Endothelial cell of umbilical vein (primary cell): ENCODE data around the gene ZNF385C. TPM values are rescaled to one million over a fixed set of nuclear protein-coding genes. Genes with fewer than 3 reads are reported as not detected.

Experiments
- BruUV-seq: library from RNA; stranded (reverse); fragments of 400-500 nt; replicated peaks from 2 replicates; lab custom pipeline; 2021; lab: Mats Ljungman, UMichigan
- CTCF ChIA-PET: fragments of 300-600, 350-600 bp; sonication (Branson Sonifier 250); formaldehyde crosslinking; loops from one replicate; lab custom pipeline; 2021; ENCODE audit warnings: antibody characterized with exemption, inconsistent platforms; lab: Charles Lee
- POLR2A ChIA-PET: fragments of 300-600, 350-600 bp; sonication (Branson Sonifier 250); formaldehyde crosslinking; loops from one replicate; lab custom pipeline; 2021; ENCODE audit warnings: antibody characterized with exemption, inconsistent platforms; lab: Charles Lee
- DNase-seq: peaks from one replicate; pipeline ENCODE4 v3.0.0-alpha.2; 2011; ENCODE audit warnings: low read depth, low spot score
- FAIRE-seq: peaks from 2 replicates; lab custom pipeline; 2011; peaks lifted over from hg19 to GRCh38; lab: Jason Lieb, UNC
- H2AFZ ChIP-seq: 2 replicates; pipeline ENCODE4 v1.6.0; 2012; ENCODE audit warnings: low read depth, low read length, control low read depth, inconsistent platforms
- H3K27ac ChIP-seq: 2 replicates; pipeline ENCODE4 v1.5.1; 2011; ENCODE audit warnings: low read depth, mild to moderate bottlenecking, control low read depth, low read length, moderate library complexity; ENCODE audit not compliant: insufficient read depth
- H3K27me3 ChIP-seq, 2 experiments: 2 replicates each; pipeline versions ENCODE4 v1.6.0 to v1.6.1; 2011; ENCODE audit warnings: low read length in 2 of 2, mixed read lengths in 1 of 2; ENCODE audit not compliant: control insufficient read depth in 2 of 2, insufficient read depth in 2 of 2
- H3K36me3 ChIP-seq, 2 experiments: 2 replicates in 1 of 2; 3 replicates in 1 of 2; pipeline ENCODE4 v1.5.1; 2011; ENCODE audit warnings: low read length in 2 of 2, mild to moderate bottlenecking in 1 of 2, moderate library complexity in 1 of 2; ENCODE audit not compliant: control insufficient read depth in 2 of 2, insufficient read depth in 2 of 2; ENCODE audit errors: extremely low read depth in 1 of 2
- H3K4me1 ChIP-seq: 3 replicates; pipeline ENCODE4 v1.5.1; 2011; ENCODE audit warnings: mild to moderate bottlenecking, low read length; ENCODE audit not compliant: control insufficient read depth, insufficient read depth; ENCODE audit errors: extremely low read depth
- H3K4me2 ChIP-seq: 2 replicates; pipeline ENCODE4 v1.6.1; 2011; ENCODE audit warnings: low read length, control low read depth, mixed read lengths; ENCODE audit not compliant: insufficient read depth
- H3K4me3 ChIP-seq, 3 experiments: fragments of 200-600 bp in 1 of 3; sonication (generic), shearing (Covaris generic) in 1 of 3; replicated peaks in 1 of 3; 2 replicates each; pipeline ENCODE4 v1.5.1; 2011 to 2016; ENCODE audit warnings: control low read depth in 3 of 3, low read length in 3 of 3, mild to moderate bottlenecking in 2 of 3, inconsistent platforms in 1 of 3, low read depth in 1 of 3, moderate library complexity in 1 of 3; ENCODE audit not compliant: insufficient read depth in 1 of 3
- H3K79me2 ChIP-seq: 2 replicates; pipeline ENCODE4 v1.6.0; 2012; ENCODE audit warnings: low read length, inconsistent platforms; ENCODE audit not compliant: control insufficient read depth, insufficient read depth
- H3K9ac ChIP-seq: replicated peaks from 2 replicates; pipeline ENCODE3; 2011; ENCODE audit warnings: low read length, control low read depth; ENCODE audit not compliant: insufficient read depth; ENCODE audit errors: extremely low read depth
- H3K9me1 ChIP-seq: replicated peaks from 3 replicates; pipeline ENCODE4 v1.6.0; 2011; ENCODE audit warnings: mild to moderate bottlenecking, low read length; ENCODE audit not compliant: control insufficient read depth, insufficient read depth; ENCODE audit errors: extremely low read depth
- H3K9me3 ChIP-seq: replicated peaks from 2 replicates; pipeline ENCODE4 v1.5.1; 2012; ENCODE audit warnings: low read length, inconsistent platforms; ENCODE audit not compliant: control insufficient read depth, insufficient read depth
- H4K20me1 ChIP-seq: replicated peaks from 2 replicates; pipeline ENCODE3; 2011; ENCODE audit warnings: mild to moderate bottlenecking, low read length; ENCODE audit not compliant: control insufficient read depth, insufficient read depth; ENCODE audit errors: extremely low read depth
- EZH2 ChIP-seq: IDR thresholded peaks from 2 replicates; pipeline ENCODE4 v1.6.1; 2012; ENCODE audit warnings: borderline replicate concordance, low read depth, mild to moderate bottlenecking, moderate library complexity, low read length, inconsistent platforms; ENCODE audit not compliant: severe bottlenecking
- FOS ChIP-seq: IDR thresholded peaks from 2 replicates; pipeline ENCODE4 v1.6.1; 2011; ENCODE audit warnings: mild to moderate bottlenecking, low read length, moderate library complexity, borderline replicate concordance; ENCODE audit not compliant: insufficient read depth
- GATA2 ChIP-seq: IDR thresholded peaks from 2 replicates; pipeline ENCODE4 v1.7.0; 2011; ENCODE audit warnings: low read depth, mild to moderate bottlenecking, moderate library complexity, mixed read lengths, low read length; ENCODE audit not compliant: insufficient read length, insufficient read depth
- JUN ChIP-seq: IDR thresholded peaks from 2 replicates; pipeline ENCODE4 v1.6.1; 2011; ENCODE audit warnings: borderline replicate concordance, low read depth; ENCODE audit not compliant: insufficient read length, insufficient read depth
- MYC ChIP-seq: IDR thresholded peaks from one replicate; pipeline ENCODE4 v1.6.1; 2011; ENCODE audit warnings: mild to moderate bottlenecking, low read depth, low read length
- POLR2A ChIP-seq: IDR thresholded peaks from 2 replicates; pipeline ENCODE4 v1.6.1; 2012; ENCODE audit warnings: low read depth, mild to moderate bottlenecking, control low read depth, low read length
- POLR2AphosphoS5 ChIP-seq: IDR thresholded peaks from 2 replicates; pipeline ENCODE4 v1.6.1; 2012; ENCODE audit warnings: low read depth, mild to moderate bottlenecking, control low read depth, low read length, moderate library complexity; ENCODE audit not compliant: insufficient read depth
- dilution Hi-C: fragments of 300-500 bp; cut with MboI; formaldehyde crosslinking; loops from one replicate; pipeline ENCODE4 v1.15.0; 2019; ENCODE audit warnings: low sequenced_read_pairs; ENCODE audit not compliant: extremely low pct_ligation_motif_present
- intact Hi-C: fragments of 100-400 bp; cut with micrococcal nuclease; formaldehyde crosslinking; loops from one replicate; pipeline ENCODE4 v1.10.0; 2022
- polyA plus RNA-seq, 4 experiments: library from polyadenylated mRNA; depleted of rRNA in 3 of 4; stranded (reverse) in 3 of 4; unstranded in 1 of 4; fragments of >200 nt; gene quantifications; 2 replicates each; pipeline versions ENCODE4 v1.2.1 to v1.2.3, GENCODE V29; 2011 to 2012; ENCODE audit warnings: missing spikeins in 1 of 4
- total RNA-seq: library from RNA; stranded (reverse); gene quantifications from 2 replicates; pipeline ENCODE4 v1.2.3, GENCODE V29; 2021
- TF ChIP-seq, protein P1 (sequence below), 2 donors: IDR thresholded peaks; 1 replicate in 1 of 2; 2 replicates in 1 of 2; pipeline ENCODE4 v1.5.1; 2011; ENCODE audit warnings: low read length in 2 of 2, mild to moderate bottlenecking in 2 of 2, moderate library complexity in 2 of 2, control low read depth in 1 of 2, inconsistent platforms in 1 of 2, low read depth in 1 of 2; ENCODE audit not compliant: insufficient read depth in 1 of 2; ENCODE audit errors: extremely low read depth in 1 of 2
- TF ChIP-seq, protein P2 (sequence below): IDR thresholded peaks from 2 replicates; pipeline ENCODE4 v1.6.1; 2011; ENCODE audit not compliant: insufficient read depth, insufficient read length

Gene ZNF385C
- total and polyA plus RNA-seq, 2 donors (not counting 3 experiments of a cell fraction or from before 2014, with no cell fraction given), result 0.07 TPM; not detected in 1

DNA sequence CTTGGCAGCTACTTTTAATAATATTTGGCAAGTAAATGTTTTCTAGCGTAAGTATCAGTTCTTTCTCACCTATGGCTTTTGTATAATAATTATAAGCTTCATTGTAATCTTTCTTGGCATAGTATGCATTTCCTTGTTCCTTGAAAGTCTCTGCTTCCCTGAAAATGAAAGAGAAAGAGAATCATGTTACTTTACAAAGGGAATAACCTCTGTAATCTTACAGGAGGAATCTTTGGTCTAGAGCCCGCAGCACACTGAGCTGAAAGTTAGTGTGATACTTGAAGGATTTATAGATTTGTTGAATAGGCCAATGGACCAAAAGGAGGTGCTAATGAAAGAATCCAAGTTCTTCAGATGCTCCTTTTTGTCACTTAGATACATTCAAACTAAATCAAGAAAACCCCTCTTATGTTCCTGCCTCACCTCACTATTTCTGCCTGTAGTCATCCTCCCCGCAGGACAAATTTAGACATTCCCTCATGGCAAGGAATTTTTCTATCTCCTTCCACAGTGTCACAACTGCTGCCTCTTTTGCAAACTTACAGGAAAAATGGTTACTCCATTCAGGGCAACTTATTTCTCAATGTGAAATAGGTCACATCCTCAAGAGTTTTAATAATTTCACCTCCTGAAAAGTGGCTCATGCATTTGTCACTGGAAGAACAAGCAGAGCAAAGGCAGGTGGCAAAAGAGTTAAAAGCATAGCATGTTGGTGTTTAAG, 97.7 kb downstream of the ZNF385C start:
- Histone ChIP-seq H3K4me1 (peaks cover 16% of the 10 kb centered on the region), H3K79me2 (peaks cover 51% of the 10 kb centered on the region), H3K4me3 (no peak overlapping the region), H3K27ac (no peak overlapping the region), H4K20me1 (peaks cover 11% of the 10 kb centered on the region), H3K9me3 (no peaks in the 10 kb centered on the region), H2AFZ (no peak overlapping the region), H3K36me3 (peaks cover 21 to 39% of the 10 kb centered on the region in 2 experiments), H3K27me3 (no peaks in the 10 kb centered on the region), H3K4me2 (no peak overlapping the region), H3K9me1 (no peaks in the 10 kb centered on the region), H3K9ac (no peak overlapping the region)
- dilution Hi-C loops (no loop called here), intact Hi-C loops (no loop called here)
- CTCF ChIA-PET, result no interaction called here
- BruUV-seq, result no TSS peak
- no peak for TF ChIP-seq FOS
- no peak for TF ChIP-seq JUN
- TF ChIP-seq EZH2, result no peak
- TF ChIP-seq, protein P1, sequence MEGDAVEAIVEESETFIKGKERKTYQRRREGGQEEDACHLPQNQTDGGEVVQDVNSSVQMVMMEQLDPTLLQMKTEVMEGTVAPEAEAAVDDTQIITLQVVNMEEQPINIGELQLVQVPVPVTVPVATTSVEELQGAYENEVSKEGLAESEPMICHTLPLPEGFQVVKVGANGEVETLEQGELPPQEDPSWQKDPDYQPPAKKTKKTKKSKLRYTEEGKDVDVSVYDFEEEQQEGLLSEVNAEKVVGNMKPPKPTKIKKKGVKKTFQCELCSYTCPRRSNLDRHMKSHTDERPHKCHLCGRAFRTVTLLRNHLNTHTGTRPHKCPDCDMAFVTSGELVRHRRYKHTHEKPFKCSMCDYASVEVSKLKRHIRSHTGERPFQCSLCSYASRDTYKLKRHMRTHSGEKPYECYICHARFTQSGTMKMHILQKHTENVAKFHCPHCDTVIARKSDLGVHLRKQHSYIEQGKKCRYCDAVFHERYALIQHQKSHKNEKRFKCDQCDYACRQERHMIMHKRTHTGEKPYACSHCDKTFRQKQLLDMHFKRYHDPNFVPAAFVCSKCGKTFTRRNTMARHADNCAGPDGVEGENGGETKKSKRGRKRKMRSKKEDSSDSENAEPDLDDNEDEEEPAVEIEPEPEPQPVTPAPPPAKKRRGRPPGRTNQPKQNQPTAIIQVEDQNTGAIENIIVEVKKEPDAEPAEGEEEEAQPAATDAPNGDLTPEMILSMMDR (IDR thresholded peaks at IDR 0.05; ENCODE audit: extremely low read depth in 1 of 2, insufficient read depth in 1 of 2, low read depth in 1 of 2, low read length in 2 of 2), result no peak
- no peak for TF ChIP-seq MYC
- no peak for TF ChIP-seq POLR2AphosphoS5
- no peak for TF ChIP-seq GATA2
- no peak for TF ChIP-seq POLR2A
- TF ChIP-seq, protein P2, sequence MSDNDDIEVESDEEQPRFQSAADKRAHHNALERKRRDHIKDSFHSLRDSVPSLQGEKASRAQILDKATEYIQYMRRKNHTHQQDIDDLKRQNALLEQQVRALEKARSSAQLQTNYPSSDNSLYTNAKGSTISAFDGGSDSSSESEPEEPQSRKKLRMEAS, result no peak
- POLR2A ChIA-PET, result interaction anchor here (0.6 kb wide), 1 partner anchor 17 kb away, joined by 3 read pairs; no protein-coding TSS in a partner anchor
- FAIRE-seq, result no peak
- no peak for DNase-seq
